HS-5 (cell line): Measurements from ENCODE around the gene DOK3.

Source experiments
- DNase-seq: peaks from one replicate; pipeline ENCODE4 v3.0.0-alpha.2; 2012; ENCODE audit warnings: low read depth

The DOK3 gene

GRCh38 chr5:177509381-177509951 lies at the start of gene DOK3:
TSS of gene DOK3 (minus strand) at chr5:177509826. CDS start at chr5:177509540, 286 bp downstream.
- DNase-seq = no peak

- no peak for DNase-seq
Observed at GRCh38 chr5:177557796-177558195, 48.2 kb upstream of the DOK3 start.

DNA sequence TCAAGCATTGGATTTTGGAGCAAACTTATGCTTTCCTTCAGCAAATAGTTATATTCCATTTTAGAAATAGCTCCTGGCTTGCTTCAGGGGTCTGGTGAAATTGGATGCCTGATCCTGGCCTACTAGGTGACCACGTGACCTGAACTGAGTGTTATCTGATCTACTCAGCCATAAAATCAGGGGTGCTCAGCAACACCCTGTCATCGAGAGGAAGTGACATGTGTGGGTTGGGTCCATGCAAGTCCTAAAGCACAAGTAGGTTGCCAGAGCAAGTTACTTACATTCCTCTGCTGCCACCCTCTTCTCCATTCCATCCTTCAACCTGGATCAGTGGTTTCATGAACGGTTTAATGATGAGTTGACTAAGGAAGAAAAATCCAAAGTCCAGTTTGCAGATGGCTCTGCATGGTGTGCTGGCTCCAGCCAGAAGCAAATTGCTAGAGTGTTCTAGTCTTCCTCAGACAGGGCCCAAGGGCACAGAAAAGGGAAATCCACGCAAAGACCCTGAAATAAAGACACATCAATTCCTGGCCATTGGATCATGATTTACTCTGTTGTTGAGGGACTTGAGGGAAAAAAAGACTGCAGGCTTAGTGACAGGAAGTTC lies 47.5 kb upstream of the DOK3 start:
- DNase-seq = no peak

DNA sequence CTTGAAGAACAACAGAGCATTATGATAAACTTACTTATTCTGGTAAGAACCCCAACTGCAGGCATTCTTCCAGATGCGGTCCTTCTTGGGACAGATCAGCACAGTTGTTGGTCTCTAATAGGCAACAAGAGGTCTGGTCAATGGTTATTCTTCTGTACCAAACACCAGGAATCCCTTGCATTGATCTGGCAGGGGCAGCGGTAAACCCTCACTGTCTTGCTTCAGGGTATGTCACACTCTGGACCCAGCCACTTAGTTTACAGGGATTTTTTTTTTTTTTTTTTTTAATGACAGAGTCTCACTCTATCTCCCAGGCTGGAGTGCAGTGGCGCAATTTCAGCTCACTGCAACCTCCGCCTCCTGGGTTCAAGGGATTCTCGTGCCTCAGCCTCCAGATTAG lies 46.0 kb upstream of the DOK3 start:
- no peak for DNase-seq

GRCh38 chr5:177555228-177555627 lies 45.6 kb upstream of the DOK3 start:
- DNase-seq = no peak

- DNase-seq = peak; percentile 68
Observed at GRCh38 chr5:177554474-177555111, 45.0 kb upstream of the DOK3 start, which contains the start of gene FAM193B. TSS of gene FAM193B (minus strand) at chr5:177554563. CDS start at chr5:177554458, 105 bp downstream.

- DNase-seq = no peak
Observed at GRCh38 chr5:177553671-177554429, 44.2 kb upstream of the DOK3 start.

- DNase-seq = no peak
Observed at GRCh38 chr5:177552839-177553455, 43.3 kb upstream of the DOK3 start.

DNA sequence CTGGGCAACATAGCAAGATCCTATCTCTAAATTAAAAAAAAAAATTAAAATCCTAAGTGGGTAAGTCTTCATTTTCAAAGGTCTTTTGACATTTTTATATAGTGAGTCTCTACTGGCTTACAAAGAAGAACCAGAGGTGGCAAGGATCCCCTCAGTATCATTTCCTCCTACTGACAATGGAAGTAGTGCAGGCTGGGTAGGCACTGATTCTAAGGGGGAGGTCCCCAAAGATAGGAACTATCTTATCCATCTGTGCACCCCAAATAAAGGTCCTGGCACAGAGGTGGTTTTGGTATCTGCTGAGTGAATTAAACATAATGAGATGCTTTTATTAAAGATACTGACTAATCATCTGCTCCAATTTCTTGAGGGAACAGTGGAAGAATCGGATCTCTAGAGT lies 40.5 kb upstream of the DOK3 start:
- no peak for DNase-seq

DNA sequence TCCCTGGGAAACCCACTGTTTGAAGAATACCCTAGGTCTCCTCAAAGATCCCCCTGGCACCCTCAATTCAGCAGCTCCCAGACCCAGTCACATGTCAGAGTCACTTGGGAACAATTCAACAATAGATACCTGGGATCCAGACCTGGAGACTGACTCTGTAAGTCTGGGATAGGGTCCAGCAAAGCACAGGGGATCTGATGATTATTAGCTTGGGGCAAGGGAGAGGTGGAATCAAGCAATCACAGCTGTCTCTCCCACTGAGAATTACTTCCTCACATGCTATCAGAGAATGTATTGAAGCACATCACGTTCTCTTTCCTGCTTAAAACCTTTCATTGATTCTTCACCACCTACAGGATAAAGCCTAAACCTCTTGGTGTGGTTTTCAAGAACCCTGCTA lies 38.9 kb upstream of the DOK3 start:
- no peak for DNase-seq

- no peak for DNase-seq
Observed at GRCh38 chr5:177547736-177548135, 38.1 kb upstream of the DOK3 start.

- peak; percentile 99 for DNase-seq
Observed at GRCh38 chr5:177546258-177546741, 36.7 kb upstream of the DOK3 start.

DNA sequence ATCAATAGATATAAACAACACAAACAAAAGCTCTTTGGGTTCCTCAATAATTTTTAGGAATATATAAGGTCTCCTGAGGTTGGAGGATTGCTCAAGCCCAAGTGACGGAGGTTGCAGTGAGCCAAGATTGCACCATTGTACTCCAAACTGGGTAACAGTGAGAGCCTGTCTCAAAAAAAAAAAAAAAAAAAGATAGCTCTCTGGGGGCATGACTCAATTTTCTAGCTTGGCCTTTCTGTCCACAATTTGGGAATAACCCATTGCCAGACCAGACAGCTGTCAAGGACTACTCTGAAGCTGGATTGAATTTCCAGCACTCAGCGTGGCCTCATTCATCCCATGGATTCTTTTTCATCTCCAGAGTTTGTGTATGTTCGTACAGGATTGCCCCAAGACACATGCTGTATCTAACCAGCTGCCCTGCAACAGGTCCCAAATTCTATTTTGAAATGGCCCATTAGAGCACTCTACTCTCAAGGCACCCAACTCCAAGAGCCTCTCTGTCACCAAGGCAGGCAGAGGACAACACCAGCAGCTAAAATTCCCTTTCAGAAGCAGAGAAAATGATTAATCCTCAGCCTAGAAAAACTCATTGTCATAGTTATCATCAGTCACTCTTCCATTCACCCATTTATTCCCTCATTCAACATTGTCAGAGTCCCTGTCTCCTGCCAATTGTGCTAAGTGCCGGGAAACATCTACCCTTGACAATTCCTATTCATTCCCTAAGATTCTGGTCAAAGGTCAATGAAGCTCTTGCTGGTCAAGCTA lies 36.0 kb upstream of the DOK3 start:
- DNase-seq = peak; percentile 76

GRCh38 chr5:177542816-177543465 lies 33.3 kb upstream of the DOK3 start:
- no peak for DNase-seq

DNA sequence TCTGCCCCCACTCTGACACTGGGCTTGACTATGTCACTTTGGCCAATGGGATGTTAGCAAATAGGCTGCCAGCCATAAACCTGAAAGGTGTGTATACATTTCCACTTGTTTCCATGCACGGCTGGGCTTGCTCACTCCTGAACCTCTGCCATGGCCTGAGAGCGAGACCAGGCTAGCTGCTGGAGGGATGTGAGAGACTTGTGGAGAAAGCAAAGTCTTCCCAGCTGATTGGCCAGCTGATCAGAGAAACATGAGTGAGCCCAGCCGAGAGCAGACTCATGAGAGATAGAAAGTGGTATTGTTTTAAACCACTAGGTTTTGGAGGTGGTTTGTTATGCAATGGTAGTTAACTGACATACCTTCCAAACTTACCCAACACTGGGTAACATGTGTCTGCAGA lies 30.8 kb upstream of the DOK3 start:
- no peak for DNase-seq

DNA sequence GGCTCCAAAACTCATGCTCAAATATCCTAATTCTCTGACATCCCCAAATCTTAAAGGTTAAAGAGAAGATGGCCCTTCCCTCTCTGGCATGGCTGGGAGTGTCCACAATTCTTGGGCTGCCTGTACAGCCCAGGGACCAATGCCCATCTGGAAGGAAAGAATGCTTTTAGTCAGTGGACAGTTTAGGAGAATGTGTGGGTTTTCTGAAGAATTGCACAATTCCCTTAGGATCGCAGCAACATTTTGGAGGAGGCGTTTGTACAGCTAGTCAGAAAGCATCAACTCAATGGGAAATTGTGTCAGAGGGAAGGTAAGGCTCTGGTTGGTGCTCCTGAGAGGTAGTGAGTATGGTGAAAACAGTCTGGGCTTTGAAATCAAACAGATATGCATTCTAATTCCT lies 29.8 kb upstream of the DOK3 start:
- peak; percentile 69 for DNase-seq

DNA sequence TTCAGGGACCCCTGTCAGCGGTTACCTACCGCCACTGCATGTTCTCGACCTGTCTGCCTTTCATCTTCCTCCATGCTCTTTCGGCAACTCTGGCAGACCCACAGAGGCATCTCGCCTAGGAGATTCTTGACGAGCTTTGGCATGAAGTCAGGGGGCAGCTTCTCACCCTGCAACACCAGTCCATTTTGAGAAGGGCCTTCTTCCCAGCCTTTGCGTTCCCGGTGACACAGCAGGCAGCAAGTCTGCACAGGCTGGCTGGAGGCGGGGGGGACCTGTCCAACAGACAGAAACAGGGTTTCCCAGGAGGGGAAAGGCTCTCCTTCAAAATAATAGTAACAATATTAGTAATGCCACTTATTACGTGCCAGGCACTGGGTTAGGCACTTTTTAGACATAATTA lies 29.2 kb upstream of the DOK3 start:
- no peak for DNase-seq

DNA sequence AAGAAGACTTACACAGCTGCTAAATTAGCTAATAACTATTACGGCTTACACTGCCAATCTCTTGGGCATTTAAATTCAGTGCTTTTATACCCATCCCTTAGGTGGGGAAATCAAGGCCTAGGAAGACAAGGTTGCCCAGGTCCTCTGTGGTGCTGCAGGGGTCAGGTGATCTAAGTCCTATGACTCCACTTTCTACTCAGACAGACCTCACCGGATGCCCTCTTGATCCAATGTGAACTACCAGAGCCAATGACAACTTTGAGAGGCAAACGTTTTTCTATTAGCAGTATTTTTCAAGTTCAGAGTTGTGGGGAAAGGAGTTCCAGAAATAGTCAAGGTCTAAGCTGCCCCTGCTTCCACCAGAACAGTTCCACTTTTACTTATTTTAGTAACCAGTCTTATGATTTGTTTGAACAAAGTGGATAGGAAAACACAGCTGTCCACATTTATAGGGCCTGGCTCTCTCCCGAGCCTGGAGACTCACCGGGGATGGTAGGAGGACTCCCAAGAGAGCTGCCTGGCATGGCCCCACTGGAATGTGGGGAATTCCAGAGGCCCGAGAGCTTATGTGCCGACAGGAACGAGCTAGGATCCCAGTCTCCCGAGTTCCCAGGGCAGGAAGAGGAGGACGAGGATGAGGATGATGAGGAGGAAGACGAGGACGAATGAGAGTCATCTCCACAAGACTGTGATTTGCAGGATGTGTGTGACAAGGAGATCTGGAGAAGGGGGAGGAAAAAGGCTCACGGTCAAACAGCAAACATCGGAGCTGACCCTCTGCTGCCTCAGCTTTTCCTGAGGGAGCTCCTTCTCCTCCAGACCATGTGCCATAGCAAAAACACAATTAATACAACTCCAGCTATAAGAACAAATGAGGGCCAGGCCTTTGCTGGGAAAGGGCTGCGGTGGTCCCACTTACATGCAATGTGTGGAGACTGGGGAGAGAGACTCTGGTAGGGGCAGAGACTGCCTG lies 28.0 kb upstream of the DOK3 start:
- peak; percentile 86 for DNase-seq

GRCh38 chr5:177536386-177536785 lies 26.8 kb upstream of the DOK3 start:
- DNase-seq = no peak

- DNase-seq = no peak
Observed at GRCh38 chr5:177535125-177535524, 25.5 kb upstream of the DOK3 start.
